Heart right ventricle (tissue), 16 donors: ENCODE measurements around the gene CCNG2. TPM values are rescaled to one million over a fixed set of nuclear protein-coding genes. Genes with fewer than 3 reads are reported as not detected.

Experiments used
- ATAC-seq, 8 donors: fragments of 200-7000 bp; cut with Tn5 transposase; one replicate each; pipeline ENCODE4 v1.9.1; 2020; ENCODE audit warnings: mild to moderate bottlenecking in 8 of 8, moderate library complexity in 8 of 8, moderate number of reproducible peaks in 1 of 8
- DNase-seq, 2 donors: peaks; one replicate each; pipeline ENCODE4 v3.0.0-alpha.2; 2020
- H3K27ac ChIP-seq, 10 donors: fragments of 200-600 bp; sonication (generic) in 2 of 10; one replicate each; pipeline versions ENCODE4 v1.5.0 to v1.8.0; 2020 to 2022; ENCODE audit warnings: mild to moderate bottlenecking in 3 of 10
- H3K27me3 ChIP-seq, 7 donors: fragments of 200-600 bp; one replicate each; pipeline ENCODE4 v1.8.0; 2021 to 2022; ENCODE audit warnings: mild to moderate bottlenecking in 2 of 7
- H3K36me3 ChIP-seq, 9 donors: fragments of 200-600 bp; sonication (generic) in 1 of 9; one replicate each; pipeline versions ENCODE4 v1.5.0 to v1.8.0; 2020 to 2022; ENCODE audit warnings: mild to moderate bottlenecking in 2 of 9
- H3K4me1 ChIP-seq, 9 donors: fragments of 200-600 bp; sonication (generic) in 1 of 9; one replicate each; pipeline versions ENCODE4 v1.5.0 to v1.8.0; 2020 to 2022; ENCODE audit warnings: mild to moderate bottlenecking in 4 of 9
- H3K4me3 ChIP-seq, 10 donors: fragments of 200-600 bp; sonication (generic) in 2 of 10; one replicate each; pipeline versions ENCODE4 v1.5.0 to v1.8.0; 2020 to 2022; ENCODE audit warnings: mild to moderate bottlenecking in 7 of 10, moderate library complexity in 2 of 10
- H3K9me3 ChIP-seq, 11 donors: fragments of 200-600 bp in 10 of 11; sonication (generic) in 2 of 11; one replicate each; pipeline versions ENCODE4 v1.5.0 to v1.8.0; 2013 to 2022; ENCODE audit warnings: mild to moderate bottlenecking in 2 of 11, control low read depth in 1 of 11, moderate library complexity in 1 of 11
- WGBS, 2 donors: extraction: QIAGEN DNeasy Blood & Tissue Kit; methylation state at CpG; one replicate each; pipeline ENCODE4 v1.1.7; 2013; ENCODE audit warnings: inconsistent platforms in 1 of 2; 5-methylcytosine and 5-hydroxymethylcytosine counted together
- intact Hi-C, 10 donors: fragments of 100-400 bp; cut with DNase I; formaldehyde crosslinking; loops; one replicate each; pipeline versions ENCODE4 v1.11.1 to v1.14.2; 2022
- polyA plus RNA-seq, 2 donors: library from polyadenylated mRNA; stranded (reverse); fragments of 200-250 nt; gene quantifications; one replicate each; pipeline ENCODE4 v1.2.3, GENCODE V29; 2013
- total RNA-seq, 10 donors: library from RNA; stranded (reverse); fragmentation: NEBNext Ultra II Directional in 3 of 10; extraction: Animal tissue kit (Norgen Biotek cat#: 25700) in 3 of 10; gene quantifications; one replicate each; pipeline versions ENCODE4 v1.2.1 to v1.2.4, GENCODE V29; 2021 to 2023
- TF ChIP-seq, protein P1 (sequence below), 9 donors: fragments of 200-600 bp; sonication (generic) in 2 of 9; IDR thresholded peaks; one replicate each; pipeline versions ENCODE4 v1.5.0 to v1.8.0; 2021 to 2022; ENCODE audit warnings: antibody characterized with exemption in 9 of 9, mild to moderate bottlenecking in 5 of 9, moderate library complexity in 1 of 9
- donor health status: Arrhythmogenic right ventricular cardiomyopathy.
- donor health status: ischemic (EF 13 %, LVEDD 7.1; RV severe dilation, severe dysfunction).
- donor health status: healthy with polysubstance abuse.
- donor health status: DM: no; HTN: yes; CAD: no.
- donor health status: DM: no; HTN: no; CAD: no.
- donor health status: ischemic (EF 25% LVEDD 6.9; RV normal size, moderate dysfunction).
- donor health status: ischemic (EF 25% LVEDD 5.7; RV mildly dilated, moderate dysfunction).
- donor health status: healthy.
- donor health status: DM: yes; HTN: yes; CAD: no.
- donor health status: Ischemic cardiomyopathy.
- donor health status: ischemic (EF 35%, LVEDD 5.7; RV mildly dilated, moderate dysfunction).
- donor health status: nonischemic (EF 11% LVEDD 7.7; RV severe dilation, severe dysfunction).
- donor health status: DM: yes; HTN: yes; CAD: no.
- donor health status: PGD.
- donor health status: ischemic (EF 29% LVEDD 5.4; RV normal size, mild dysfunction).
- donor health status: nonischemic (EF 23%, LVEDD 6.1; RV moderate dilation, normal function).

Gene CCNG2
- total and polyA plus RNA-seq, 12 donors = 2.3 to 16.6 (median 9.5) TPM

- Histone ChIP-seq H3K27ac (no peak overlapping the region), H3K9me3 (no peaks in the 10 kb centered on the region), H3K4me3 (no peak overlapping the region), H3K27me3 (peaks cover 0 to 10% (median 0%) of the 10 kb centered on the region in 7 donors), H3K36me3 (no peaks in the 10 kb centered on the region), H3K4me1 (peaks cover 0 to 11% (median 0%) of the 10 kb centered on the region in 9 donors)
- WGBS, 2 donors = 50 to 59% methylated on average over 1 of the region's 1 CpG
- TF ChIP-seq, protein P1, sequence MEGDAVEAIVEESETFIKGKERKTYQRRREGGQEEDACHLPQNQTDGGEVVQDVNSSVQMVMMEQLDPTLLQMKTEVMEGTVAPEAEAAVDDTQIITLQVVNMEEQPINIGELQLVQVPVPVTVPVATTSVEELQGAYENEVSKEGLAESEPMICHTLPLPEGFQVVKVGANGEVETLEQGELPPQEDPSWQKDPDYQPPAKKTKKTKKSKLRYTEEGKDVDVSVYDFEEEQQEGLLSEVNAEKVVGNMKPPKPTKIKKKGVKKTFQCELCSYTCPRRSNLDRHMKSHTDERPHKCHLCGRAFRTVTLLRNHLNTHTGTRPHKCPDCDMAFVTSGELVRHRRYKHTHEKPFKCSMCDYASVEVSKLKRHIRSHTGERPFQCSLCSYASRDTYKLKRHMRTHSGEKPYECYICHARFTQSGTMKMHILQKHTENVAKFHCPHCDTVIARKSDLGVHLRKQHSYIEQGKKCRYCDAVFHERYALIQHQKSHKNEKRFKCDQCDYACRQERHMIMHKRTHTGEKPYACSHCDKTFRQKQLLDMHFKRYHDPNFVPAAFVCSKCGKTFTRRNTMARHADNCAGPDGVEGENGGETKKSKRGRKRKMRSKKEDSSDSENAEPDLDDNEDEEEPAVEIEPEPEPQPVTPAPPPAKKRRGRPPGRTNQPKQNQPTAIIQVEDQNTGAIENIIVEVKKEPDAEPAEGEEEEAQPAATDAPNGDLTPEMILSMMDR (IDR thresholded peaks at IDR 0.05) = no peak
- no peak for DNase-seq
- ATAC-seq = no peak
- intact Hi-C loops = no loop called here
Observed at GRCh38 chr4:77194989-77195388, 38.0 kb downstream of the CCNG2 start.

DNA sequence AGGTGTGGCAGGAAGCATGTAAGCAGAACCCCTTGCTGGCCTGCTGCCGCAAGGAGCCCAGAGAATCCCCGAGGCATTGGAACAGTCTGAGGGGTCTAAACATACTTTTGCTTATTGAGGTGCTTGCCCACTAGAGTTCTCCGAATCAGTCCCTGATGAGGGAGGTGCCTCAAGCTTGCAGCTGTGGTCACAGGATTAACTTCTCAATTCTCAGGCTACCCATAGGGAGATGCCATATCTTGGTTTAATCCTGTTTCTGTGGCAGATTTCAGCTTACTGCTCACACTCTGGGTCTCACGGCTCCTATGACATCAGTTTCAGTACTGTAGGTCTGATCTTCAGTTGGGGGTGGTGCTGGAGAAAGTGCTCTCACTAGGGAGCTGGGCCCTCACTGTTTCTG is 39.9 kb downstream of the CCNG2 start:
- Histone ChIP-seq H3K27ac (no peak overlapping the region), H3K4me1 (peaks cover 0 to 11% (median 0%) of the 10 kb centered on the region in 9 donors), H3K9me3 (no peaks in the 10 kb centered on the region), H3K36me3 (no peaks in the 10 kb centered on the region), H3K27me3 (peaks cover 0 to 10% (median 0%) of the 10 kb centered on the region in 7 donors), H3K4me3 (no peak overlapping the region)
- TF ChIP-seq, protein P1 (IDR thresholded peaks at IDR 0.05) = no peak
- DNase-seq = no peak
- peak in 2 of 8 donors; percentile 10 to 16 for ATAC-seq
- 73 to 78% methylated on average over 4 of the region's 4 CpGs for WGBS, 2 donors
- intact Hi-C loops = no loop called here

GRCh38 chr4:77197361-77197760 is 40.4 kb downstream of the CCNG2 start:
- H3K36me3 ChIP-seq = no peaks in the 10 kb centered on the region
- WGBS, 2 donors = 85 to 94% methylated on average over 5 of the region's 5 CpGs

GRCh38 chr4:77197831-77198230 is 40.8 kb downstream of the CCNG2 start:
- intact Hi-C loops = no loop called here
- 69 to 74% methylated on average over 2 of the region's 2 CpGs for WGBS, 2 donors
- Histone ChIP-seq H3K9me3 (no peaks in the 10 kb centered on the region), H3K27ac (no peak overlapping the region), H3K4me3 (no peak overlapping the region), H3K27me3 (peaks cover 0 to 10% (median 0%) of the 10 kb centered on the region in 7 donors), H3K36me3 (no peaks in the 10 kb centered on the region), H3K4me1 (peaks cover 0 to 11% (median 0%) of the 10 kb centered on the region in 9 donors)
- DNase-seq = no peak
- TF ChIP-seq, protein P1 (IDR thresholded peaks at IDR 0.05) = no peak
- ATAC-seq = no peak

More at GRCh38 chr4:77197361-77197760, 40.4 kb downstream of the CCNG2 start:
- TF ChIP-seq, protein P1 (IDR thresholded peaks at IDR 0.05) = no peak
- ATAC-seq (peak in 1 of 8 donors; percentile 39), DNase-seq (no peak)
- Histone ChIP-seq H3K27me3 (peaks cover 0 to 10% (median 0%) of the 10 kb centered on the region in 7 donors), H3K9me3 (no peaks in the 10 kb centered on the region), H3K27ac (no peak overlapping the region), H3K4me3 (no peak overlapping the region), H3K4me1 (peaks cover 0 to 11% (median 0%) of the 10 kb centered on the region in 9 donors)
- intact Hi-C loops = no loop called here
